ENCODE data around the gene TOX2.

DNA sequence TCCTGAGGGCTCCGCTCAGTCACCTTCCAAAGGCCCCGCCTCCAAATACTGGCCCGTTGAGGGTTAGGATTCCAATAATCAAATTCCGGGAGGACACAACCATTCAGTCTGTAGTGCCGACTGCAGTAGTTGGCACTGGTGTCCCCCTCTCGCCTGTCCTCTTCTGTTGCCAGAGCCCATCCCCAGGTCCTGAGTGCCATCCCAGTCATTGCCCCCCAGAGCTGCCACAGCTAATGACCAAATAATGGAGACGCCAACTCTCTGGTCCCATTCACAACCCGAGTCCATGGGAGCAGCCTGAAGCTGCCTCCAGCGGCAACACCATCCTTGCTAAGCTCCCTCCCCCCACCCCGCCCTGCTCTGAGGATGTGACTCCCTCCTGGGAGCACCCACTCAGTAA lies 156.4 kb downstream of the TOX2 start:
- TF ChIP-seq, protein P1, sequence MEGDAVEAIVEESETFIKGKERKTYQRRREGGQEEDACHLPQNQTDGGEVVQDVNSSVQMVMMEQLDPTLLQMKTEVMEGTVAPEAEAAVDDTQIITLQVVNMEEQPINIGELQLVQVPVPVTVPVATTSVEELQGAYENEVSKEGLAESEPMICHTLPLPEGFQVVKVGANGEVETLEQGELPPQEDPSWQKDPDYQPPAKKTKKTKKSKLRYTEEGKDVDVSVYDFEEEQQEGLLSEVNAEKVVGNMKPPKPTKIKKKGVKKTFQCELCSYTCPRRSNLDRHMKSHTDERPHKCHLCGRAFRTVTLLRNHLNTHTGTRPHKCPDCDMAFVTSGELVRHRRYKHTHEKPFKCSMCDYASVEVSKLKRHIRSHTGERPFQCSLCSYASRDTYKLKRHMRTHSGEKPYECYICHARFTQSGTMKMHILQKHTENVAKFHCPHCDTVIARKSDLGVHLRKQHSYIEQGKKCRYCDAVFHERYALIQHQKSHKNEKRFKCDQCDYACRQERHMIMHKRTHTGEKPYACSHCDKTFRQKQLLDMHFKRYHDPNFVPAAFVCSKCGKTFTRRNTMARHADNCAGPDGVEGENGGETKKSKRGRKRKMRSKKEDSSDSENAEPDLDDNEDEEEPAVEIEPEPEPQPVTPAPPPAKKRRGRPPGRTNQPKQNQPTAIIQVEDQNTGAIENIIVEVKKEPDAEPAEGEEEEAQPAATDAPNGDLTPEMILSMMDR (IDR thresholded peaks at IDR 0.05): no peak
- no peak for TF ChIP-seq ZFX (IDR thresholded peaks at IDR 0.05; ENCODE audit: borderline replicate concordance)

Data from 22Rv1 (cell line).